22Rv1 (cell line): Measurements from ENCODE around the gene SPATA3.

Experiments
- ZFX ChIP-seq: fragments of 450-650 bp; IDR thresholded peaks from 2 replicates; pipeline ENCODE4 v1.6.1; 2017; ENCODE audit warnings: antibody characterized with exemption, borderline replicate concordance
- TF ChIP-seq, protein P1 (sequence below): fragments of 450-650 bp; IDR thresholded peaks from 2 replicates; pipeline ENCODE4 v1.5.1; 2017; ENCODE audit warnings: mild to moderate bottlenecking

DNA sequence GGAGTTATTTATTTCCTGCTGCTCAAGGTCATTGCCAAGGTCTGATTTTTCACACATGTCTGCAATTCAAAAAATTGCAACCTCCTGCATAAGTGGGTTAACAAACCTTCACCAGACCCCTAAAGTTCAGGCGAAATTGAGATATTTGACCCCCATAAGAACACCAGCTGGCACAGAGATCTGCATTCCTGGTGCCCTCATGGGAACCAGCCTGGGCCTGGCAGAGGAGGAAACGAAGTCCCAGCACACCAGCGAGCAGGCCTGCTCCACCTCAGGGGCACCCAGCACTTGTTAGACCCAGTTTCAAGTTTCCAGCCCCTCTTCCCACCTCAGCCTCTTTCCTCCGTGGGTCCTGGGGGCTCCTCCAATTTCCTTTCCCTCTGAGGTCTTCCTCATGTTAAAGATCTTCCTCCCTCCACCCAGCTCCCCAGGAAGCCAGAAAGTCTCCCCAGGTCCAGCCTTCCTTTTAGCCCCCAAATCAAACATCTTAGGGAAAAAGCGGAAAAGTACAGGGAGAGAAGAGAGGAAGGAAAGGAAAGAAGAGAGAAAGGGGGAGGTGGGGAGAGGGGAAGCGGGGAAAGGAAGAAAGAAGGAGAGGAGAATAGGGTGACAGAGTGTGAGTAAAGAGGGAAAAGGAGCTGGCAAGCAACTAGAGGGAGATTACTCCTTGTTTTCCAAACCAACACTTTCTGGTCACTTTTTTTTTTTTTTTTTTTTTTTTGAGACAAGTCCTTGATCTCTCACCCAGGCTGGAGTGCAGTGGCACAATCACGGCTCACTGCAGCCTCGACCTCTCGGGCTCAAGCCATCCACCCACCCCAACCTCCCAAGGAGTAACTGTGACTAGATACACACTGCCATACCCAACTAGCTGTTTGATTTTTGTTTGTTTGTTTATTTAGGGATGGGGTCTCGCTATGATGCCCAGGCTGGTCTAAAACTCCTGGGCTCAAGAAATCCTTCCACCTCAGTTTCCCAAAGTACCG lies 37.5 kb downstream of the SPATA3 start:
- TF ChIP-seq, protein P1, sequence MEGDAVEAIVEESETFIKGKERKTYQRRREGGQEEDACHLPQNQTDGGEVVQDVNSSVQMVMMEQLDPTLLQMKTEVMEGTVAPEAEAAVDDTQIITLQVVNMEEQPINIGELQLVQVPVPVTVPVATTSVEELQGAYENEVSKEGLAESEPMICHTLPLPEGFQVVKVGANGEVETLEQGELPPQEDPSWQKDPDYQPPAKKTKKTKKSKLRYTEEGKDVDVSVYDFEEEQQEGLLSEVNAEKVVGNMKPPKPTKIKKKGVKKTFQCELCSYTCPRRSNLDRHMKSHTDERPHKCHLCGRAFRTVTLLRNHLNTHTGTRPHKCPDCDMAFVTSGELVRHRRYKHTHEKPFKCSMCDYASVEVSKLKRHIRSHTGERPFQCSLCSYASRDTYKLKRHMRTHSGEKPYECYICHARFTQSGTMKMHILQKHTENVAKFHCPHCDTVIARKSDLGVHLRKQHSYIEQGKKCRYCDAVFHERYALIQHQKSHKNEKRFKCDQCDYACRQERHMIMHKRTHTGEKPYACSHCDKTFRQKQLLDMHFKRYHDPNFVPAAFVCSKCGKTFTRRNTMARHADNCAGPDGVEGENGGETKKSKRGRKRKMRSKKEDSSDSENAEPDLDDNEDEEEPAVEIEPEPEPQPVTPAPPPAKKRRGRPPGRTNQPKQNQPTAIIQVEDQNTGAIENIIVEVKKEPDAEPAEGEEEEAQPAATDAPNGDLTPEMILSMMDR: no peak
- no peak for TF ChIP-seq ZFX
